GM12878 (cell line): Measurements from ENCODE around the gene LINGO1. TPM values are rescaled to one million over a fixed set of nuclear protein-coding genes. Genes with fewer than 3 reads are reported as not detected.

Source experiments
- ATAC-seq: fragments of 200-7000 bp; cut with Tn5 transposase; 3 replicates; pipeline ENCODE4 v1.9.1; 2020; ENCODE audit warnings: mild to moderate bottlenecking, moderate library complexity
- BruUV-seq: library from RNA; stranded (reverse); fragments of 400-500 nt; replicated peaks from 2 replicates; lab custom pipeline; 2021; lab: Mats Ljungman, UMichigan
- CTCF ChIA-PET: fragments of 300-600 bp; sonication (Branson Sonifier 250); formaldehyde crosslinking; extraction: SDS; loops from one replicate; lab custom pipeline; 2021; ENCODE audit warnings: inconsistent platforms; lab: Yijun Ruan, JAX
- POLR2A ChIA-PET: fragments of 350-600 bp; formaldehyde crosslinking; extraction: SDS; loops from one replicate; lab custom pipeline; 2021; ENCODE audit warnings: inconsistent platforms; lab: Charles Lee
- RAD21 ChIA-PET: fragments of 300-600 bp; sonication (Branson Sonifier 250); formaldehyde crosslinking; loops from one replicate; lab custom pipeline; 2023; ENCODE audit warnings: antibody characterized with exemption; ENCODE audit not compliant: unreplicated experiment; lab: Charles Lee
- SMC1A ChIA-PET: fragments of 300-600 bp; sonication (Branson Sonifier 250); formaldehyde crosslinking; loops from one replicate; lab custom pipeline; 2023; ENCODE audit not compliant: unreplicated experiment, uncharacterized antibody; lab: Charles Lee
- DNase-seq: peaks from one replicate; pipeline ENCODE4 v3.0.0-alpha.2; 2011; ENCODE audit warnings: low read depth, low spot score
- FAIRE-seq: peaks from 3 replicates; lab custom pipeline; 2011; peaks lifted over from hg19 to GRCh38; lab: Jason Lieb, UNC
- H2AFZ ChIP-seq: 2 replicates; pipeline ENCODE4 v1.6.0; 2011; ENCODE audit warnings: low read depth, low read length, control low read depth; ENCODE audit not compliant: control insufficient read depth
- H3K27ac ChIP-seq: 2 replicates; pipeline ENCODE4 v1.5.1; 2011; ENCODE audit warnings: control low read depth; ENCODE audit not compliant: control insufficient read depth, insufficient read depth
- H3K27me3 ChIP-seq, 2 experiments: replicated peaks in 1 of 2; 2 replicates each; pipeline versions ENCODE4 v1.6.0 to v1.6.1; 2011; ENCODE audit warnings: low read length in 1 of 2; ENCODE audit not compliant: control insufficient read depth in 2 of 2, insufficient read depth in 2 of 2
- H3K36me3 ChIP-seq, 2 experiments: 2 replicates each; pipeline ENCODE4 v1.5.1; 2011; ENCODE audit warnings: low read length in 1 of 2; ENCODE audit not compliant: control insufficient read depth in 2 of 2, insufficient read depth in 2 of 2
- H3K4me1 ChIP-seq: 2 replicates; pipeline ENCODE4 v1.6.1; 2011; ENCODE audit warnings: mild to moderate bottlenecking, low read length, moderate library complexity, mixed read lengths; ENCODE audit not compliant: control insufficient read depth, insufficient read depth
- H3K4me2 ChIP-seq: 2 replicates; pipeline ENCODE4 v1.6.0; 2011; ENCODE audit warnings: control low read depth; ENCODE audit not compliant: control insufficient read depth, insufficient read depth
- H3K4me3 ChIP-seq: fragments of 200-600 bp; sonication (generic); 2 replicates; pipeline ENCODE4 v1.5.1; 2016
- H3K79me2 ChIP-seq: 2 replicates; pipeline ENCODE4 v1.6.0; 2011; ENCODE audit warnings: low read length; ENCODE audit not compliant: control insufficient read depth, insufficient read depth
- H3K9ac ChIP-seq: 2 replicates; pipeline ENCODE4 v1.8.0; 2011; ENCODE audit warnings: low read length, control low read depth, mixed read lengths; ENCODE audit not compliant: control insufficient read depth, insufficient read depth
- H3K9me3 ChIP-seq: replicated peaks from 3 replicates; pipeline ENCODE4 v1.5.1; 2011; ENCODE audit warnings: mild to moderate bottlenecking, low read length; ENCODE audit not compliant: control insufficient read depth, insufficient read depth
- H4K20me1 ChIP-seq: 2 replicates; pipeline ENCODE4 v1.6.0; 2011; ENCODE audit not compliant: control insufficient read depth, insufficient read depth
- BCL11A ChIP-seq: IDR thresholded peaks from 2 replicates; pipeline ENCODE4 v1.6.1; 2011; ENCODE audit warnings: low read depth, low read length
- CREB1 ChIP-seq: IDR thresholded peaks from 2 replicates; pipeline ENCODE4 v1.6.1; 2012; ENCODE audit warnings: low read depth, mild to moderate bottlenecking, inconsistent platforms
- GABPA ChIP-seq: IDR thresholded peaks from 2 replicates; pipeline ENCODE4 v1.6.1; 2014; ENCODE audit warnings: antibody characterized with exemption, low read depth, mild to moderate bottlenecking, inconsistent platforms
- IKZF2 ChIP-seq, 2 experiments: fragments of 450-650 bp; IDR thresholded peaks; 2 replicates each; pipeline ENCODE4 v1.6.1; 2017; ENCODE audit warnings: mild to moderate bottlenecking in 2 of 2, moderate library complexity in 2 of 2
- NR2F1 ChIP-seq: fragments of 450-650 bp; conservative IDR thresholded peaks from 2 replicates; pipeline ENCODE4 v1.6.1; 2017; ENCODE audit warnings: mild to moderate bottlenecking
- SIN3A ChIP-seq: IDR thresholded peaks from 2 replicates; pipeline ENCODE4 v1.6.1; 2012; ENCODE audit warnings: low read depth, low read length, improper control_type of control experiment
- SIX5 ChIP-seq: IDR thresholded peaks from 2 replicates; pipeline ENCODE4 v1.6.1; 2011; ENCODE audit warnings: mild to moderate bottlenecking, low read depth, low read length, moderate library complexity; ENCODE audit not compliant: severe bottlenecking
- SMARCA5 ChIP-seq: fragments of 450-650 bp; IDR thresholded peaks from 2 replicates; pipeline ENCODE4 v1.6.1; 2017; ENCODE audit warnings: mild to moderate bottlenecking
- SPI1 ChIP-seq: IDR thresholded peaks from 2 replicates; pipeline ENCODE4 v1.6.1; 2011; ENCODE audit warnings: low read depth, mild to moderate bottlenecking, low read length, moderate library complexity, borderline replicate concordance; ENCODE audit not compliant: insufficient read depth
- SRF ChIP-seq, 2 experiments: IDR thresholded peaks; 2 replicates each; pipeline ENCODE4 v1.6.1; 2011; ENCODE audit warnings: low read depth in 2 of 2, low read length in 2 of 2, mild to moderate bottlenecking in 1 of 2, moderate library complexity in 1 of 2
- SUPT20H ChIP-seq: IDR thresholded peaks from 2 replicates; pipeline ENCODE4 v1.6.1; 2011; ENCODE audit warnings: low read depth, mild to moderate bottlenecking, low read length, moderate library complexity, borderline replicate concordance; ENCODE audit not compliant: control insufficient read depth
- TAF1 ChIP-seq: IDR thresholded peaks from 2 replicates; pipeline ENCODE4 v1.6.1; 2011; ENCODE audit warnings: mild to moderate bottlenecking, low read depth, low read length, borderline replicate concordance
- TBL1XR1 ChIP-seq: IDR thresholded peaks from 2 replicates; pipeline ENCODE4 v1.6.1; 2012; ENCODE audit warnings: low read depth, low read length, improper control_type of control experiment
- TCF7 ChIP-seq: IDR thresholded peaks from 2 replicates; pipeline ENCODE4 v1.6.1; 2014; ENCODE audit warnings: antibody characterized with exemption, borderline replicate concordance
- ZNF207 ChIP-seq: fragments of 450-650 bp; IDR thresholded peaks from 2 replicates; pipeline ENCODE4 v1.6.1; 2014; ENCODE audit warnings: antibody characterized with exemption, mild to moderate bottlenecking, borderline replicate concordance
- ZNF217 ChIP-seq: fragments of 450-650 bp; IDR thresholded peaks from 2 replicates; pipeline ENCODE4 v1.6.1; 2017; ENCODE audit warnings: antibody characterized with exemption, mild to moderate bottlenecking
- ZNF24 ChIP-seq: fragments of 450-650 bp; IDR thresholded peaks from 2 replicates; pipeline ENCODE4 v1.6.1; 2017; ENCODE audit warnings: antibody characterized with exemption, mild to moderate bottlenecking
- WGBS: methylation state at CpG from one replicate; pipeline ENCODE4 v1.1.6; 2016; ENCODE audit warnings: low lambda C conversion rate; ENCODE audit not compliant: insufficient replicate concordance, insufficient coverage; ENCODE audit errors: missing lambda C conversion rate; 5-methylcytosine and 5-hydroxymethylcytosine counted together
- in situ Hi-C: fragments of 300-500 bp; cut with MboI; formaldehyde crosslinking; loops from 9 replicates; pipeline ENCODE4 v1.14.3; 2018; ENCODE audit warnings: mixed read lengths
- intact Hi-C: fragments of 100-400 bp; cut with micrococcal nuclease; formaldehyde crosslinking; loops from one replicate; pipeline ENCODE4 v1.14.2; 2022; ENCODE audit not compliant: unreplicated experiment
- polyA plus RNA-seq, 11 experiments: library from polyadenylated mRNA; depleted of rRNA in 4 of 11; unstranded in 6 of 11; stranded (reverse) in 5 of 11; fragments of >200 nt; fragmentation: Nextera tagmentation in 4 of 11; fragmentation: Illumina TruSeq in 1 of 11; extraction: Ambion mirVana in 4 of 11; extraction: Trizol in 1 of 11; gene quantifications; 1 replicate in 1 of 11; 2 replicates in 10 of 11; pipeline versions ENCODE4 v1.2.1 to v1.2.3, GENCODE V29; 2011 to 2016; ENCODE audit warnings: inconsistent platforms in 2 of 11, missing spikeins in 2 of 11, low read depth in 1 of 11
- total RNA-seq, 4 experiments: library from RNA; depleted of rRNA in 3 of 4; stranded (reverse); fragments of >200 nt in 3 of 4; fragmentation: Illumina TruSeq in 1 of 4; extraction: Trizol in 1 of 4; gene quantifications; 2 replicates each; pipeline versions ENCODE4 v1.2.1 to v1.2.3, GENCODE V29; 2013 to 2021

The LINGO1 gene
- total and polyA plus RNA-seq, 10 of the 15 experiments (the other 5 are each of a cell fraction or from before 2014, with no cell fraction given) = 0.04 to 3.9 (median 0.17) TPM; not detected in 6

GRCh38 chr15:77674327-77674726 is 41.6 kb upstream of the LINGO1 start:
- ChIA-PET CTCF (no interaction called here), SMC1A (no interaction called here), RAD21 (no interaction called here), POLR2A (no interaction called here)
- Histone ChIP-seq H2AFZ (no peak overlapping the region), H3K4me2 (no peak overlapping the region), H3K4me1 (no peaks in the 10 kb centered on the region), H3K27me3 (peaks cover 10 to 11% of the 10 kb centered on the region in 2 experiments), H3K9me3 (no peaks in the 10 kb centered on the region), H3K36me3 (no peaks in the 10 kb centered on the region), H4K20me1 (no peaks in the 10 kb centered on the region), H3K4me3 (no peak overlapping the region), H3K79me2 (no peaks in the 10 kb centered on the region), H3K27ac (no peak overlapping the region), H3K9ac (no peak overlapping the region)
- no peak for DNase-seq
- in situ Hi-C loops = no loop called here
- 25% methylated on average over 7 of the region's 7 CpGs for WGBS
- no TSS peak for BruUV-seq
- intact Hi-C loops = no loop called here
- no peak for TF ChIP-seq ZNF24
- TF ChIP-seq ZNF217 = no peak
- no peak for TF ChIP-seq SMARCA5
- TF ChIP-seq TAF1 = no peak
- TF ChIP-seq SIX5 = no peak
- TF ChIP-seq CREB1 = no peak
- TF ChIP-seq IKZF2 (IDR thresholded peaks at IDR 0.05) = no peak
- no peak for TF ChIP-seq SIN3A
- TF ChIP-seq SPI1 = no peak
- TF ChIP-seq NR2F1 = no peak
- no peak for ATAC-seq
- no peak for FAIRE-seq

- RAD21 ChIA-PET = no interaction called here
- WGBS = 13% methylated on average over 5 of the region's 5 CpGs
- ATAC-seq = no peak
- DNase-seq = no peak
- no peaks in the 10 kb centered on the region for H3K79me2 ChIP-seq
- SMC1A ChIA-PET = no interaction called here
- BruUV-seq = no TSS peak
- H3K9ac ChIP-seq = no peak overlapping the region
- H3K4me2 ChIP-seq = no peak overlapping the region
- peaks cover 10 to 11% of the 10 kb centered on the region in 2 experiments for H3K27me3 ChIP-seq
- no peaks in the 10 kb centered on the region for H4K20me1 ChIP-seq
- CTCF ChIA-PET = no interaction called here
- no peak overlapping the region for H3K27ac ChIP-seq
- no peak overlapping the region for H3K4me3 ChIP-seq
- POLR2A ChIA-PET = no interaction called here
- no peaks in the 10 kb centered on the region for H3K4me1 ChIP-seq
- intact Hi-C loops (no loop called here), in situ Hi-C loops (no loop called here)
- no peak for FAIRE-seq
- no peaks in the 10 kb centered on the region for H3K9me3 ChIP-seq
- no peaks in the 10 kb centered on the region for H3K36me3 ChIP-seq
- TF ChIP-seq BCL11A (no peak), GABPA (no peak), SRF (IDR thresholded peaks at IDR 0.05; ENCODE audit: low read depth in 2 of 2, low read length in 2 of 2) (no peak), SUPT20H (no peak), ZNF207 (no peak), TBL1XR1 (no peak), TCF7 (no peak)
- no peak overlapping the region for H2AFZ ChIP-seq
These were observed 41.2 kb upstream of the LINGO1 start for GRCh38 chr15:77673866-77674265.
